ENCODE results near the gene PRDM5. TPM values are rescaled to one million over a fixed set of nuclear protein-coding genes. Genes with fewer than 3 reads are reported as not detected.

PRDM5 gene
- total RNA-seq, 1 experiment from 2014 or later, result 31.4 TPM

Other genes with a start within 250 kb of the PRDM5 start
- 6.5 and 7.3 TPM in 2 replicates for gene NDNF, start 149.8 kb upstream of the PRDM5 start, total RNA-seq (2014; rRNA removed; shearing (Covaris generic))
- gene TNIP3, start 241.6 kb upstream of the PRDM5 start, total RNA-seq (2014; rRNA removed; shearing (Covaris generic)), result 0.16 TPM in 1 of 2 replicates, not detected in the other